Adrenal gland (tissue), 12 donors: ENCODE results near the gene CRYGC. TPM values are rescaled to one million over a fixed set of nuclear protein-coding genes. Genes with fewer than 3 reads are reported as not detected.

Source experiments
- DNase-seq, 7 donors: peaks; one replicate each; pipeline ENCODE4 v3.0.0-alpha.2; 2019 to 2020
- H3K27ac ChIP-seq, 5 donors: fragments of 200-600 bp; sonication (generic) in 4 of 5; 1 replicate in 3 of 5; 2 replicates in 2 of 5; pipeline versions ENCODE4 v1.5.1 to v1.8.0; 2016 to 2020; ENCODE audit warnings: mild to moderate bottlenecking in 1 of 5
- H3K27me3 ChIP-seq: fragments of 200-600 bp; 2 replicates; pipeline ENCODE4 v1.8.0; 2021
- H3K36me3 ChIP-seq, 2 donors: fragments of 200-600 bp; replicated peaks in 1 of 2; 1 replicate in 1 of 2; 2 replicates in 1 of 2; pipeline versions ENCODE4 v1.5.1 to v1.8.0; 2018 to 2022
- H3K4me1 ChIP-seq, 2 donors: fragments of 200-600 bp; replicated peaks in 1 of 2; 1 replicate in 1 of 2; 2 replicates in 1 of 2; pipeline versions ENCODE4 v1.5.1 to v1.8.0; 2018 to 2021
- H3K4me3 ChIP-seq, 4 donors: fragments of 200-600 bp; sonication (generic) in 3 of 4; one replicate each; pipeline ENCODE4 v1.5.1; 2016 to 2018
- H3K9me3 ChIP-seq, 3 donors: fragments of 200-600 bp; sonication (generic) in 1 of 3; replicated peaks in 1 of 3; 1 replicate in 2 of 3; 2 replicates in 1 of 3; pipeline versions ENCODE4 v1.5.1 to v1.8.0; 2016 to 2021
- POLR2A ChIP-seq, 2 donors: fragments of 450-650 bp; IDR thresholded peaks; one replicate each; pipeline ENCODE4 v1.6.1; 2017; ENCODE audit warnings: antibody characterized with exemption in 2 of 2, mild to moderate bottlenecking in 2 of 2, moderate library complexity in 1 of 2
- WGBS, 4 donors: extraction: QIAGEN DNeasy Blood & Tissue Kit in 2 of 4; methylation state at CpG; one replicate each; pipeline versions ENCODE4 v1.1.5 to v1.1.7; 2013 to 2017; 5-methylcytosine and 5-hydroxymethylcytosine counted together
- intact Hi-C, 2 donors: fragments of 100-400 bp; cut with DNase I; formaldehyde crosslinking; loops; one replicate each; pipeline versions ENCODE4 v1.14.1 to v1.15.0; 2022 to 2023
- polyA plus RNA-seq, 3 donors: library from polyadenylated mRNA; stranded (reverse); fragments of 200-250 nt in 2 of 3; fragments of 350-450 nt in 1 of 3; fragmentation: Illumina TruSeq in 1 of 3; extraction: RNeasy Lipid Tissue Mini Kit (QIAGEN cat#74804) in 1 of 3; gene quantifications; one replicate each; pipeline ENCODE4 v1.2.3, GENCODE V29; 2013 to 2014
- total RNA-seq, 9 donors: library from RNA; depleted of rRNA in 4 of 9; stranded (reverse); fragments of >200 nt in 4 of 9; fragments of 120-200 nt in 1 of 9; fragmentation: NEBNext Ultra II Directional in 1 of 9; extraction: Animal tissue kit (Norgen Biotek cat#: 25700) in 1 of 9; gene quantifications; one replicate each; pipeline versions ENCODE4 v1.1.0 to v1.2.4, GENCODE V29; 2013 to 2023
- TF ChIP-seq, protein P1 (sequence below), 6 experiments: fragments of 450-650 bp in 4 of 6; fragments of 200-600 bp in 2 of 6; sonication (generic) in 1 of 6; IDR thresholded peaks; 1 replicate in 5 of 6; 2 replicates in 1 of 6; pipeline versions ENCODE4 v1.5.1 to v1.8.0; 2016 to 2021; ENCODE audit warnings: antibody characterized with exemption in 6 of 6, mild to moderate bottlenecking in 2 of 6, moderate library complexity in 1 of 6
- donor health status: healthy with polysubstance abuse.
- donor health status: Bipolar disorder and iron deficiency.
- donor health status: DM: yes; HTN: yes; CAD: no.
- donor health status: DM: no; HTN: no; CAD: no.
- donor health status: DM: no; HTN: no; CAD: no.
- donor health status: DM: yes; HTN: yes; CAD: no.

CRYGC gene
- total and polyA plus RNA-seq, 12 donors: not detected

DNA sequence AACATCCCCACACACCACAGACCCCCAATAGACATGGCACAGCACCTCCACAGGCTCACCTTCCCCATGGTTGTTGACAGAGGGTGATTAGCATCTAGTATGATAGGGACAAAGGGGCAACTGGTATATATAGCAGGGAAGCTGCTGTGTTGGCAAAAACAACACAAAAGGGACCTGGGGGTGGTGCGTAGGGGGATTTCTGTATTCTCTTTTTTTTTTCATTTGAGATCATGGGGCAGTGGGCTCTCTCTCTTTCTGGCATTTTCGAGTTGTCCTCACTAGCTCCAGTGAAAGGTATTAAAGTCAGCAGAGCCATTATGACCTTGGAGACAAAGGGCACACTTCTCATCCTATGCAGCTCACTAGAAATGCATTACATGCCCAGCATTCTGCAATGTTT is 33.9 kb upstream of the CRYGC start, which contains the start of gene CRYGA:
Gene CRYGA, minus strand, starts transcription at position 101 of the 400 bp plus-strand sequence. Its CDS starts 33 bp downstream, at position 68.
- H3K9me3 ChIP-seq: no peaks in the 10 kb centered on the region
- H3K36me3 ChIP-seq: no peaks in the 10 kb centered on the region
- no peaks in the 10 kb centered on the region for H3K4me1 ChIP-seq
- no peak for DNase-seq
- 49 to 70% (median 59%) methylated on average over 2 of the region's 2 CpGs for WGBS, 4 donors
- H3K4me3 ChIP-seq: no peak within 1 kb of the TSS
- H3K27me3 ChIP-seq: no peaks in the 10 kb centered on the region
- TF ChIP-seq, protein P1, sequence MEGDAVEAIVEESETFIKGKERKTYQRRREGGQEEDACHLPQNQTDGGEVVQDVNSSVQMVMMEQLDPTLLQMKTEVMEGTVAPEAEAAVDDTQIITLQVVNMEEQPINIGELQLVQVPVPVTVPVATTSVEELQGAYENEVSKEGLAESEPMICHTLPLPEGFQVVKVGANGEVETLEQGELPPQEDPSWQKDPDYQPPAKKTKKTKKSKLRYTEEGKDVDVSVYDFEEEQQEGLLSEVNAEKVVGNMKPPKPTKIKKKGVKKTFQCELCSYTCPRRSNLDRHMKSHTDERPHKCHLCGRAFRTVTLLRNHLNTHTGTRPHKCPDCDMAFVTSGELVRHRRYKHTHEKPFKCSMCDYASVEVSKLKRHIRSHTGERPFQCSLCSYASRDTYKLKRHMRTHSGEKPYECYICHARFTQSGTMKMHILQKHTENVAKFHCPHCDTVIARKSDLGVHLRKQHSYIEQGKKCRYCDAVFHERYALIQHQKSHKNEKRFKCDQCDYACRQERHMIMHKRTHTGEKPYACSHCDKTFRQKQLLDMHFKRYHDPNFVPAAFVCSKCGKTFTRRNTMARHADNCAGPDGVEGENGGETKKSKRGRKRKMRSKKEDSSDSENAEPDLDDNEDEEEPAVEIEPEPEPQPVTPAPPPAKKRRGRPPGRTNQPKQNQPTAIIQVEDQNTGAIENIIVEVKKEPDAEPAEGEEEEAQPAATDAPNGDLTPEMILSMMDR (IDR thresholded peaks at IDR 0.05): no peak
- TF ChIP-seq POLR2A (IDR thresholded peaks at IDR 0.05): no peak
- intact Hi-C loops: no loop called here
- no peak within 1 kb of the TSS for H3K27ac ChIP-seq

- DNase-seq: no peak
- Histone ChIP-seq H3K27me3 (no peaks in the 10 kb centered on the region), H3K4me1 (no peaks in the 10 kb centered on the region), H3K27ac (no peak overlapping the region), H3K36me3 (no peaks in the 10 kb centered on the region), H3K4me3 (no peak overlapping the region), H3K9me3 (no peaks in the 10 kb centered on the region)
- 58 to 82% (median 79%) methylated on average over 2 of the region's 2 CpGs for WGBS, 4 donors
- intact Hi-C loops: no loop called here
- TF ChIP-seq, protein P1 (IDR thresholded peaks at IDR 0.05): no peak
- no peak for TF ChIP-seq POLR2A (IDR thresholded peaks at IDR 0.05)
Measured at GRCh38 chr2:208156439-208156838, 26.8 kb upstream of the CRYGC start.

DNA sequence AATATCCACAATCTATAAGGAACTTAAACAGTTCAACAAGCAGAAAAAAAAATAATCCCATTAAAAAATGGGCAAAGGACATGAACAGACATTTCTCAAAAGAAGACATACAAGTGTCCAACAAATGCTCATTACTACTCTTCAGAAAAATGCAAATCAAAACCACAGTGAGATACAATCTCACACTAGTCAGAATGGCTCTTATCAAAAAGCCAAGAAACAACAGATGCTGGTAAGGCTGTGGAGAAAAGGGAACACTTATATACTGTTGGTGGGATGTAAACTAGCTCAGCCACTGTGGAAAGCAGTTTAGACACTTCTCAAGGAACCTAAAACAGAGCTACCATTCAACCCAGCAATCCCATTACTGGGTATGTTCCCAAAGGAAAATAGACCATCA is 23.5 kb upstream of the CRYGC start:
- H3K9me3 ChIP-seq: no peaks in the 10 kb centered on the region
- H3K27ac ChIP-seq: no peak overlapping the region
- H3K4me3 ChIP-seq: no peak overlapping the region
- H3K27me3 ChIP-seq: no peaks in the 10 kb centered on the region
- TF ChIP-seq POLR2A (IDR thresholded peaks at IDR 0.05): no peak
- TF ChIP-seq, protein P1 (IDR thresholded peaks at IDR 0.05): no peak
- no peak for DNase-seq
- H3K36me3 ChIP-seq: no peaks in the 10 kb centered on the region
- H3K4me1 ChIP-seq: no peaks in the 10 kb centered on the region
- intact Hi-C loops: no loop called here

GRCh38 chr2:208150956-208151355 is 21.3 kb upstream of the CRYGC start:
- no peaks in the 10 kb centered on the region for H3K9me3 ChIP-seq
- no peaks in the 10 kb centered on the region for H3K4me1 ChIP-seq
- H3K4me3 ChIP-seq: no peak overlapping the region
- no peaks in the 10 kb centered on the region for H3K27me3 ChIP-seq
- no peak overlapping the region for H3K27ac ChIP-seq
- intact Hi-C loops: no loop called here
- 77 to 90% (median 78%) methylated on average over 1 of the region's 1 CpG for WGBS, 4 donors
- no peak for DNase-seq
- no peaks in the 10 kb centered on the region for H3K36me3 ChIP-seq
- TF ChIP-seq POLR2A (IDR thresholded peaks at IDR 0.05): no peak
- TF ChIP-seq, protein P1 (IDR thresholded peaks at IDR 0.05): no peak
